ENCODE results near the gene FAM171A1. TPM values are rescaled to one million over a fixed set of nuclear protein-coding genes. Genes with fewer than 3 reads are reported as not detected.
"Not testable (repeated sequence)": the region's sequence is repeated elsewhere in the genome, so short reads cannot be mapped to it uniquely, and the experiment has no call there.

FAM171A1 gene
- total and polyA plus RNA-seq, 2 donors, result 19.6 to 19.7 TPM

DNA sequence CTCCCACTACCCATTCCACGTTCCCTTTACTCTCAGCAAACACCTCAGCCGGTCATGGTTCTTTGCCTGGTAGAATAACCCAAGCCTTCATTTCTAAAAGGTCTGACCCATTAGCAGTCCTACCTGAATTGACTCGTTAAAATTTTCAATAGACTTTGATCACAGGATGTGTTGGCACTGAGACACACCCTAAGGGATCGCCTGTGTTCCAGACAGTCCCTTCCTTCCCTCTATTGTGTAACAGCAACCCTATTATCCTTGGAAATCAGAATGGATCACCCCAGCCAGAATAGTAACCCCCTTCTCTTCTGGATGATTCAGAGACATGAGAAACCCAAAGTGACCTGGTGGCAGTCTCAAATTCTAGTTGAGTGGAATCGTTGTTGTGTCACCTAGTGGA is 20.4 kb upstream of the FAM171A1 start:
- no peak overlapping the region for H3K4me3 ChIP-seq (ENCODE audit: low read depth, low read length)
- no peak overlapping the region for H3K27ac ChIP-seq (ENCODE audit: low read depth)
- DNase-seq (ENCODE audit: extremely low spot score), result no peak
- 83% methylated on average over 5 of the region's 5 CpGs for WGBS
- no peaks in the 10 kb centered on the region for H3K36me3 ChIP-seq (ENCODE audit: insufficient read depth)
- no peaks in the 10 kb centered on the region for H3K4me1 ChIP-seq (ENCODE audit: insufficient read depth)

DNA sequence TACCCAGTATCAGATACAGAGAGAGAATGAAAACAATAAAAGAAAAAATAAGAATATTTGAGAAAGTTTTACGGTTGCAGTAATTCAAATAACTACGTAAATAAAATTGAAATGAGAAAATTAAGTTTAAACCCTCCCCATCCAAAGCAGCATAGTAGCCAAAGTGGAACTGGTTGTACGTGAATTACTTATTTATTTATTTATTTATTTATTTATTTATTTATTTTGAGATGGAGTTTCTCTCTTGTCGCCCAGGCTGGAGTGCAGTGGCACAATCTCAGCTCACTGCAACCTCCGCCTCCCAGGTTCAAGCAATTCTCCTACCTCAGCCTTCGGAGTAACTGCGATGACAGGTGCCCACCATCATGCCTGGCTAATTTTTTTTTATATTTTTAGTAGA is 17.1 kb upstream of the FAM171A1 start:
- not testable (repeated sequence) for H3K4me1 ChIP-seq (ENCODE audit: insufficient read depth); DNase-seq (ENCODE audit: extremely low spot score); H3K4me3 ChIP-seq (ENCODE audit: low read depth, low read length); H3K36me3 ChIP-seq (ENCODE audit: insufficient read depth); H3K27ac ChIP-seq (ENCODE audit: low read depth)
- WGBS, result 89% methylated on average over 7 of the region's 7 CpGs

DNA sequence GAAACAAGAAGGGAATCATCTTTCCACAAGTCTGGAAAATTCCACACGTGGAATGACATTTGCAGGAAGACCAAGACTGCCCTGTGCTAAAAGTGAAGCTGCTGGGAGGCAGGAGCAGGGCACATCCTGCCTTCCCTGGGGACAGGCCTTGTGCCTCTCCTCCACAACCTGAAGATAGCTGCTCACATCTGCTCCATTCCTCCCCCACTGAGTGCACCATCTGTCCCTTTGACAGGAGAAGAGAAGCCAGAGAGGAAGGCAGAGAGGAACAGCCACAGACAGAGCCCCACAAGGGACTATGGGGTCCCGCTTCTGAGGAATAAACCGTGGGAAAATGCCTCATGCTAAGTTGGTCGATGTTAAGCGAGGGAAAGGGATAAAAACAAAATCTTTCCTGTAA is 15.9 kb upstream of the FAM171A1 start:
- DNase-seq (ENCODE audit: extremely low spot score), result no peak
- no peaks in the 10 kb centered on the region for H3K4me1 ChIP-seq (ENCODE audit: insufficient read depth)
- H3K36me3 ChIP-seq (ENCODE audit: insufficient read depth), result no peaks in the 10 kb centered on the region
- H3K27ac ChIP-seq (ENCODE audit: low read depth), result no peak overlapping the region
- 60% methylated on average over 5 of the region's 5 CpGs for WGBS
- H3K4me3 ChIP-seq (ENCODE audit: low read depth, low read length), result no peak overlapping the region

DNA sequence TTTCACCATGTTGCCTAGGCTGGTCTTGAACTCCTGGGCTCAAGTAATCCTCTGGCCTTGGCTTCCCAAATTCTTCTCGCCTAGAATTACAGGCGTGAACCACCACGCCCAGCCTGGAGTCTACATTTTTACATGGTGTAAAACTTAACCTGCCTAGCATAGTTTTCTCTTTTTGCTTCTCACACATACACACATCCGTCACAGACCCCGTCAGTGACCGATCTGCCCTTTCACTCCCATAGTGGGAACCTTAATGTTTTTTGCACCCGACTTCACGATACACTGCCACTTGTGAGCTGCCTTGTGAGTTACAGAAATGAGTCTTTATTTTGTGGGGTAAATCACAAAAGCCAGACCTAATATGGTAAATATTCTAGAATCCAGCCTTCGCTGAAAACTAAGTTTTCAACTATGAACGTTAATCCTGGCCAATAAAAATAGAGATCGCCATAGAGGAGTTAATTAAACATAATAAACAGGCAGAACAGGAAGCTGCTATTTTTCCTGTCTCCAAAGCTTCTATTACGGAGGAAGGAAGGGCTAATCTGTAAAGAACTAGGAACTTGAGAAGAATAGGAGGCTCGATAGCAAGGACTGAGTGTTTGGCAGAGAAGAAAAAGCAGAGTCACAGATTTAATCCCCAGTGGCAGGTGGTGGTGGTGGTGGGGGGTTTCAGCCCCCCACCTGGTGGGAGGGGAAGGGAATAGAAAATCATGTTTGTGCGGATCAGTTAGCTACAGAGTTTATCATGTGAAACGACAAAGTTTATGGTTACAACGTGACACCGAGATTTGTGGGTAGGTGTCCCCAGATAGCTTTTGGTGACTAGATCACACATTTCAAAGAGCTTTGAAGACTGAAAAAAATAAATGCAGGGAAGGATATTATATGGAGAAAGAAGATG is 14.7 kb upstream of the FAM171A1 start:
- Histone ChIP-seq H3K4me1 (ENCODE audit: insufficient read depth) (no peaks in the 10 kb centered on the region), H3K36me3 (ENCODE audit: insufficient read depth) (no peaks in the 10 kb centered on the region), H3K27ac (ENCODE audit: low read depth) (no peak overlapping the region), H3K4me3 (ENCODE audit: low read depth, low read length) (no peak overlapping the region)
- no peak for DNase-seq (ENCODE audit: extremely low spot score)
- 59% methylated on average over 17 of the region's 17 CpGs for WGBS

DNA sequence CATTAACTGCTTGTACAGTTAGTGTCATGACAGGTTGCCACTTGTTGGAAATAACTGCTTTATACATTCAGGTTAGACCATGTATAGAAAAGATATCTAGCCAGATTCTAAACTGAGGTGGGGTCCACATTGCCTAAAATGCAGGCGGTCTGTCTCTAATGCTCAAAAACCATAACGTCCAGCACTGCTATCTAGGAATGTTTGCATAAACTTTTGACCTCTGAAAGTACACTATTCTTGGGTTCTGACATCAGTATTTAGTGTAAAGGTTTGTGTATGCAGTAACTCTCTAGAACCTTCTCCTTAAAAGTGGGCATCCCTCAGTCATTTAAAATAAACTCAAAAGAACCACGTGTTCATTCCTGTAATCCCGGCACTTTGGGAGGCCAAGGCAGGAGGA is 10.3 kb upstream of the FAM171A1 start:
- no peak for DNase-seq (ENCODE audit: extremely low spot score)
- no peaks in the 10 kb centered on the region for H3K36me3 ChIP-seq (ENCODE audit: insufficient read depth)
- no peaks in the 10 kb centered on the region for H3K4me1 ChIP-seq (ENCODE audit: insufficient read depth)
- no peak overlapping the region for H3K27ac ChIP-seq (ENCODE audit: low read depth)
- 34% methylated on average over 4 of the region's 4 CpGs for WGBS
- no peak overlapping the region for H3K4me3 ChIP-seq (ENCODE audit: low read depth, low read length)

DNA sequence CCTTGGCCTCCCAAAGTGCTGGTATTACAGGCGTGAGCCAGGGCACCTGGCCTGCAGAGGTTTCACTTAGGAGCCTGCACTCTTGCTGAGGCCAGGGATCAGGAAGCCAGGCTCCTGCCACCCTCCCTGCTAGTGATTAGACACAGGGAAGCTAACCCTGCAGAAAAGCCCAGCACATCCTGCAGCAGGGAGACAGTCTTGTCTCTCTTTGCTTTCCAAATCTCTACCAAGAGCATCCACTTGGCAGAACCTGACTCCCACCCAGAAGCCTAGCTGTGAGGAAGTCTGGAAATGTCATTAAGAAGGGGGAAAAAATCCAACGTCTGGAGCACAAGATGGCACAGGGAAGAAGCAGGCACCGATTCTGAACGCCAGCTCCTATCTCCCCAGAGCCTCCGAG is 8.0 kb upstream of the FAM171A1 start:
- 77% methylated on average over 5 of the region's 5 CpGs for WGBS
- Histone ChIP-seq H3K36me3 (ENCODE audit: insufficient read depth) (no peaks in the 10 kb centered on the region), H3K4me1 (ENCODE audit: insufficient read depth) (no peaks in the 10 kb centered on the region), H3K4me3 (ENCODE audit: low read depth, low read length) (no peak overlapping the region), H3K27ac (ENCODE audit: low read depth) (no peak overlapping the region)
- no peak for DNase-seq (ENCODE audit: extremely low spot score)

DNA sequence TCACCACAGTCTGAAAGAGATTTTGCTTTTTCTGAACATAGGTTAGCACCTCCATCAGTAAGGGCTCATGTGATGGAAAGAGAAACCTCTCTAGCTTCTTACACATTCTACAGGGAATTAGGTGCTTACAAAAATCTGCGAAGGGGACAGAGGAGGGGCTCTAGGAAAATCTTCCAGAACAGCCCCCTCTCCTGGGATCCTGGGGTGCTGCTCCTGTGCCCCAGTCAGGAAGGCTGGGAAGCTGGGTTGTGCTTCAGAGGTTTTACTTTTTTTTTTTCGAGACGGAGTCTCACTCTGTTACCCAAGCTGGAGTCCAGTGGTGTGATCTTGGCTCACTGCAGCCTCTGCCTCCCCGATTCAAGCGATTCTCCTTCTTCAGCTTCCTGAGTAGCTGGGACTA is 7.5 kb upstream of the FAM171A1 start:
- 82% methylated on average over 5 of the region's 5 CpGs for WGBS
- H3K27ac ChIP-seq (ENCODE audit: low read depth), result no peak overlapping the region

DNA sequence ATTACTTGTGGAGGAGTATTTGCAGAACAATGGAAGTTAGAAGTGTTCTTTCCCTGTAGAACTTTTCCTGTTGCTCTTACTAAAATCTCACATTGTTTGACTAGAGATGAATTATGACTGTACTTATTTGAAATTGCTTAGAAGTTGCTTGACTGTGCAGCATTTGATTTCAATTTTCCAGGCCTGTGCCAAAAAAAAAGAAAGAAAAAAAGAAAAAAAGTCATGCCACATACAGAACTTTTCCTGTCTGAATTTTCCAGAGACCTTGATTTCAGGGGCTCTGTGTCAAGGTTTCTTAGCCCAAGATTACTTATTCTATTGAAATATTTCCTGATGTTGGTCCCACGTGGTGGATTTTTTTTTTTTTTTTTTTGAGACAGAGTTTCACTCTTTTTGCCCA is 3.5 kb upstream of the FAM171A1 start:
- Histone ChIP-seq H3K36me3 (ENCODE audit: insufficient read depth) (no peaks in the 10 kb centered on the region), H3K4me3 (ENCODE audit: low read depth, low read length) (no peak overlapping the region), H3K4me1 (ENCODE audit: insufficient read depth) (no peaks in the 10 kb centered on the region), H3K27ac (ENCODE audit: low read depth) (no peak overlapping the region)
- no peak for DNase-seq (ENCODE audit: extremely low spot score)
- WGBS, result 22% methylated on average over 1 of the region's 1 CpG

More for the DNA sequence above, 7.5 kb upstream of the FAM171A1 start:
- Histone ChIP-seq H3K4me3 (ENCODE audit: low read depth, low read length) (no peak overlapping the region), H3K4me1 (ENCODE audit: insufficient read depth) (no peaks in the 10 kb centered on the region), H3K36me3 (ENCODE audit: insufficient read depth) (no peaks in the 10 kb centered on the region)
- DNase-seq (ENCODE audit: extremely low spot score), result no peak

DNA sequence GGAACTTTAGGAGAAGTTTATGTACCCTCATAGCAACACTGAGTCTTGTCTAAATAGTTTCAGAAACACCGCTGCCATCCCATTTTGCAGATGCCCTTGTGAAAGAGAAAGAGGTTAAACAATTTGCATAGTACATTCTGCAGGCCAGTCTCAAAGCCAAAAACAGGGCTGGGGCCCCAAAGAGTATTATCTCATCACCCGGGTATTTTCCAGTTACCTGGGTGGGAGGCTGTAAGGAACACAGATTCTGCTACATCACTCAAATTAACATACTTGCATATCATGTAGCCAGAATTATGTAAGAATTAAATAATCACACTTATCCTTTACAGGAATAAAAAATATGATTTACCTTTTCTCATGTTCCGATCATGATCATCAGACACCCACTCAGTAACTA is 3.1 kb upstream of the FAM171A1 start:
- DNase-seq (ENCODE audit: extremely low spot score), result no peak
- H3K27ac ChIP-seq (ENCODE audit: low read depth), result no peak overlapping the region
- no peak overlapping the region for H3K4me3 ChIP-seq (ENCODE audit: low read depth, low read length)
- no peaks in the 10 kb centered on the region for H3K36me3 ChIP-seq (ENCODE audit: insufficient read depth)
- 62% methylated on average over 3 of the region's 3 CpGs for WGBS
- H3K4me1 ChIP-seq (ENCODE audit: insufficient read depth), result no peaks in the 10 kb centered on the region

DNA sequence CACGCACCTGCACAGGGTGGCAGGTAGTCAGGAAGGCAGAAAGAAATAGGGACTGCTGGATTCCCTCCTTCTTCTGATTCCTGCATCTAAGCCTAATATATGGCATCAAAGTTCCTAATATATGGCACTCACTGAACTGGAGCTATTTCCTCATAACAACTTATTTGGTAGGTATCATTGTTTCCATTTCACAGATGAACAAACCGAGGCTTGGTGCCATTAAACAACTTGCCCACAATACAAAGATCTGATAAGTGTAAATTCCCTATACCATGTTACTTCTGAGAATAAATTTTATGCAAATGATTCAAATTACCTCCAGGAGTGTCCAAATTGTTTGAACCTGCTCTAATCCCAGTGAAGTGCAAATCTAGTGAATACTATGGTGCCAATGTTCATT is 2.1 kb upstream of the FAM171A1 start:
- no peaks in the 10 kb centered on the region for H3K36me3 ChIP-seq (ENCODE audit: insufficient read depth)
- H3K4me1 ChIP-seq (ENCODE audit: insufficient read depth), result no peaks in the 10 kb centered on the region
- DNase-seq (ENCODE audit: extremely low spot score), result no peak
- no peak overlapping the region for H3K27ac ChIP-seq (ENCODE audit: low read depth)
- H3K4me3 ChIP-seq (ENCODE audit: low read depth, low read length), result no peak overlapping the region
- WGBS, result 93% methylated on average over 2 of the region's 2 CpGs

DNA sequence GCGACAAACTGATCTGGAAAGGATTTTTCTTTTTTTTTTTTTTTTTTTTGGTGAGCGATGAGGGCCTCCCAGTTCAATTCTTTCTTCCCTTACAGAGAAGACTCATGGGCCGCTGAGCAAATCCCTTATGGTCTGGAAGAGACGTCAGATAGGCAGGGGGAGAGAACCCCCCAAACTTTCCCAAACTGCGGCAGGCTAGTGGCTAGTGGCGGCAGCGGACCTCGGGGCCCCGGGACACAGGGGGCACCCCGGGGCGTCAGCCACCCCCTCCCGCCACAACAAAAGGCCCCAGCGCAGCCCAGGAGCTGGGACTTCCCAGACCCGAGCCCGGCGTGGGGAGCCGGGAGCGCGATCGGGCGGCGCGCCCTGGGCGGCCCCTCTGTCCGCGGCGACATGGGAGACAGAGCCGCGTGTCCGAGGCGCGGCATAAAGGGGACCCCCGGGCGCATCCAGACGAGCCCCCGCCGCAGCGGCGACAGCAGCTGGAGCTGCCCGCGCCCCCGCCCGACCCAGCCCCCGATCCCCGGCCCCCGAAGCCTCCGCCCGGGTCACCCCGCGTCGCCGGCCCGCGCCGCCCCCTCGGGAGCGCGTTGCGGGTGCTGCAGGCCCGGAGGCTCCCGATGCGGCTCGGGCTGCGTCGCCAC is 755 bp downstream of the FAM171A1 start:
- Histone ChIP-seq H3K4me3 (ENCODE audit: low read depth, low read length) (peak overlapping the region; percentile 96), H3K36me3 (ENCODE audit: insufficient read depth) (no peaks in the 10 kb centered on the region), H3K4me1 (ENCODE audit: insufficient read depth) (no peaks in the 10 kb centered on the region), H3K27ac (ENCODE audit: low read depth) (peak overlapping the region; percentile 23)
- no peak for DNase-seq (ENCODE audit: extremely low spot score)
- under 1% methylated on average over 65 of the region's 65 CpGs for WGBS

DNA sequence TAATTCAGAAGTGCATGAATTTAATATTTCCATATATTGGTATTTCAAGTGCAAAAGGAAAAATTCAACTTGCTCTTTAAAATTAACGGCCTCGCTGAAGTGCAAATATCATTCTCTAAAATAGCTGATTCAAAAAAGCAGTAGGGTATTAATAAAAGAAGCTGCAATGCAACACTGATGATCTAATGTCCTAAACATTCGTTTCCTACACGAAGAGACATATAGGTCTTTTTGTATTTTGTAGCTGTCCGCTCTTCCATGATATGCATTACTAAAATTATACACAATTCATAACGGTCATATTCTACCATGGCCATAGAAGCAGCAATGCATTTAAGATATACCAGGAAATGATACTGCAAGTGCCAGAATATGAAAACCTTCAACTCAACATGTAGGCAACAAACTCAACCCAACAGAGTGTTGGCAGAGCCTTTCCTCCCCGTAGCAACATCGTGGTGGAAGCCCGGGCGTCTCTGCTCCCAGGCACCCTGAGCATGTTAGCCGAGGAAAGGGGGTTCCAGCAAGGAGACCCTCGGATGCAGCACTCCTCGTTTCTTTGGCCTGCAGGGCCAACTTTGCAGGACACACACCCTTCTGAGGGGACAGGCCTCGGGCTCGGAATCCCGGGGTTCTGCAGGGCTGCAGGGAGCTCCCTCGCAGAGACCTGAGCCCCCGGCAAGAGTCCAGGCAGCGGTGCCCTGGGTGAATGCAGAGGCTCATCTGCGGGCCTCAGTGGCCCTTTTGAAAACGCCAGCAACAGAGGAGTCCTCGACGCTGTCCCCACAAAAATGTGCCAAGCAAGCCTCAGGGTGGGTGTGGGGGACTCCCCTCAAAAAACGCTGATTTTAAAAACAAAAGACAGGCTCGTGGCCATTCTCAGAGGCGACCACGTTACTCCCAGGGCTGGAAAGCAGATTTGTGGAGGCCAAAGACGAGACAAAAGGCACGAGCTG is 1.6 kb downstream of the FAM171A1 start:
- 16% methylated on average over 29 of the region's 29 CpGs for WGBS
- Histone ChIP-seq H3K4me3 (ENCODE audit: low read depth, low read length) (peak overlapping the region; percentile 96), H3K4me1 (ENCODE audit: insufficient read depth) (no peaks in the 10 kb centered on the region), H3K36me3 (ENCODE audit: insufficient read depth) (no peaks in the 10 kb centered on the region), H3K27ac (ENCODE audit: low read depth) (no peak overlapping the region)
- no peak for DNase-seq (ENCODE audit: extremely low spot score)

DNA sequence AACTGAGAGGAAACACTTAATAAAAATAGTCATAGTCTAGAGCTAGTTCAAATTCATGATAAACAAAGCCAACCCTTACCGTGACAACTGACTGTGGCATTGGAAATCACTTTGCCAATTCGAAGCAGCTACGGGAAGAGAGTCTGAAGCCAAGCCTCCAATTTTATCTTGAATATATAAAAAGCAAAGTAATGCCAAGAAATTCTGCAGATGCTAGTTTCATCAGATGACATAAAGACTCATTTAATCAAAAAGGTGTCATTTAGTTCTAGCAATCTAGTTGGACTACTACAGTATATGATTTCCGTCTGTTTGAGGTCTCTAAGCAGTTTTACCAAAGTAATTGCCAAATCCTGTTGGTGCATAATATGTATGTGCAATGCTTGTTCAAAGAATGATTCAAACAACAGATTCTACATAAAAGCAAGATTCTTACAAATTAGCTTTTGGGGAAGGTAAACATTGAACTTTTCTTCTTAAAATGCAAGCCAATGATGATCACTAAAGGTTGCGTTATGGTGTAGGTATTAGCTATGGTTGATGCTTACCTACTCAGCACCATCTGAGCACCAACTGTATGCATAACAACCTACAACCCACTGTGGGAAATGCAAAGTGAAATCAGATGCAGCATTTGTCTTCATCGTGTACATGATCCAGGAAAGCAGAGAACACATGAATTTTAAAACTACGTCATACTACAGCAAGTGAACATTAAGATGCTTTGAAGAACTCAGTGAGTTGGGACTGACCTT is 2.8 kb downstream of the FAM171A1 start:
- Histone ChIP-seq H3K27ac (ENCODE audit: low read depth) (no peak overlapping the region), H3K4me3 (ENCODE audit: low read depth, low read length) (no peak overlapping the region), H3K4me1 (ENCODE audit: insufficient read depth) (no peaks in the 10 kb centered on the region), H3K36me3 (ENCODE audit: insufficient read depth) (no peaks in the 10 kb centered on the region)
- no peak for DNase-seq (ENCODE audit: extremely low spot score)
- 70% methylated on average over 7 of the region's 7 CpGs for WGBS
